Activated CD4-positive, alpha-beta T cell treated with anti-CD3 and anti-CD28 coated beads, Interleukin-2, amount 10 ng/mL, durations not matched to agents 24 days and 14 days (primary cell): ENCODE results near the gene FASTKD2. TPM values are rescaled to one million over a fixed set of nuclear protein-coding genes. Genes with fewer than 3 reads are reported as not detected.

Experiments used
- DNase-seq: peaks from one replicate; pipeline ENCODE4 v3.0.0; 2022
- H3K27ac Mint-ChIP-seq: one replicate; pipeline ENCODE4 v1.8.0; 2022; ENCODE audit warnings: mild to moderate bottlenecking, mixed read lengths
- H3K27me3 Mint-ChIP-seq: one replicate; pipeline ENCODE4 v1.8.0; 2022; ENCODE audit warnings: mixed read lengths
- H3K36me3 Mint-ChIP-seq: one replicate; pipeline ENCODE4 v1.8.0; 2022; ENCODE audit warnings: low read depth, mild to moderate bottlenecking, mixed read lengths
- H3K4me1 Mint-ChIP-seq: one replicate; pipeline ENCODE4 v1.8.0; 2021; ENCODE audit warnings: mixed read lengths
- H3K4me3 Mint-ChIP-seq: one replicate; pipeline ENCODE4 v1.8.0; 2022; ENCODE audit warnings: mild to moderate bottlenecking, moderate library complexity, mixed read lengths
- H3K9me3 Mint-ChIP-seq: one replicate; pipeline ENCODE4 v1.8.0; 2021; ENCODE audit warnings: mixed read lengths
- intact Hi-C: fragments of 100-400 bp; cut with micrococcal nuclease; formaldehyde crosslinking; loops from one replicate; pipeline ENCODE4 v1.15.1; 2023
- total RNA-seq: library from RNA; stranded (reverse); gene quantifications from 2 replicates; pipeline ENCODE4 v1.2.3, GENCODE V29; 2022

The FASTKD2 gene
- 39.1 and 39.2 TPM in 2 replicates for total RNA-seq

- Mint-ChIP-seq H3K27ac (peak within 1 kb of the TSS; percentile 99), H3K4me1 (peaks cover 29% of the 10 kb centered on the region), H3K4me3 (peak within 1 kb of the TSS; percentile 95), H3K27me3 (peaks cover 4% of the 10 kb centered on the region), H3K9me3 (no peaks in the 10 kb centered on the region), H3K36me3 (peaks cover 25% of the 10 kb centered on the region)
- intact Hi-C loops: loop anchor here (1.0 to 10.0 kb wide), 8 partner anchors 15 to 946 kb away; partner anchors contain the start of genes CCNYL1, CREB1, EEF1B2 and METTL21A
- peak; percentile 95 for DNase-seq
Observed at GRCh38 chr2:206765242-206766056, at the start of gene FASTKD2, which contains the start of gene MDH1B. Gene FASTKD2 (plus strand): TSS chr2:206765606. CDS start chr2:206766694, 1,088 bp downstream. Gene MDH1B (minus strand): TSS chr2:206765328. CDS start chr2:206765271, 57 bp downstream.

- Mint-ChIP-seq H3K4me1 (peaks cover 3% of the 10 kb centered on the region), H3K27ac (no peak overlapping the region), H3K4me3 (no peak overlapping the region), H3K36me3 (no peaks in the 10 kb centered on the region), H3K9me3 (no peaks in the 10 kb centered on the region), H3K27me3 (peaks cover 15% of the 10 kb centered on the region)
- intact Hi-C loops: no loop called here
- no peak for DNase-seq
Observed at GRCh38 chr2:206716623-206717022, 48.8 kb upstream of the FASTKD2 start.

- no peak within 1 kb of the TSS for H3K4me3 Mint-ChIP-seq
- H3K36me3 Mint-ChIP-seq: no peaks in the 10 kb centered on the region
- peaks cover 21% of the 10 kb centered on the region for H3K27me3 Mint-ChIP-seq
- intact Hi-C loops: no loop called here
- H3K4me1 Mint-ChIP-seq: peaks cover 3% of the 10 kb centered on the region
- H3K27ac Mint-ChIP-seq: no peak within 1 kb of the TSS
- H3K9me3 Mint-ChIP-seq: no peaks in the 10 kb centered on the region
- DNase-seq: no peak
Observed at GRCh38 chr2:206718296-206718695, 47.1 kb upstream of the FASTKD2 start, which contains the start of gene DYTN. Gene DYTN (minus strand): TSS chr2:206718396. CDS start chr2:206718279, 117 bp downstream.

GRCh38 chr2:206721256-206721920 is 44.0 kb upstream of the FASTKD2 start:
- Mint-ChIP-seq H3K4me3 (no peak overlapping the region), H3K4me1 (no peaks in the 10 kb centered on the region), H3K27ac (no peak overlapping the region), H3K9me3 (no peaks in the 10 kb centered on the region), H3K36me3 (no peaks in the 10 kb centered on the region), H3K27me3 (peaks cover 29% of the 10 kb centered on the region)
- intact Hi-C loops: no loop called here
- DNase-seq: no peak

GRCh38 chr2:206723288-206723687 is 42.1 kb upstream of the FASTKD2 start:
- Mint-ChIP-seq H3K27me3 (peaks cover 34% of the 10 kb centered on the region), H3K27ac (no peak overlapping the region), H3K4me3 (no peak overlapping the region), H3K9me3 (no peaks in the 10 kb centered on the region), H3K36me3 (no peaks in the 10 kb centered on the region), H3K4me1 (peaks cover 3% of the 10 kb centered on the region)
- no peak for DNase-seq
- intact Hi-C loops: no loop called here

GRCh38 chr2:206727287-206727686 is 38.1 kb upstream of the FASTKD2 start:
- H3K4me3 Mint-ChIP-seq: no peak overlapping the region
- H3K4me1 Mint-ChIP-seq: peaks cover 5% of the 10 kb centered on the region
- no peaks in the 10 kb centered on the region for H3K36me3 Mint-ChIP-seq
- no peak overlapping the region for H3K27ac Mint-ChIP-seq
- H3K9me3 Mint-ChIP-seq: no peaks in the 10 kb centered on the region
- H3K27me3 Mint-ChIP-seq: peaks cover 28% of the 10 kb centered on the region
- no peak for DNase-seq
- intact Hi-C loops: no loop called here

GRCh38 chr2:206728277-206729199 is 36.9 kb upstream of the FASTKD2 start:
- H3K4me3 Mint-ChIP-seq: no peak overlapping the region
- no peak overlapping the region for H3K27ac Mint-ChIP-seq
- DNase-seq: no peak
- H3K9me3 Mint-ChIP-seq: no peaks in the 10 kb centered on the region
- H3K27me3 Mint-ChIP-seq: peaks cover 28% of the 10 kb centered on the region
- H3K36me3 Mint-ChIP-seq: no peaks in the 10 kb centered on the region
- peaks cover 5% of the 10 kb centered on the region for H3K4me1 Mint-ChIP-seq
- intact Hi-C loops: no loop called here

GRCh38 chr2:206733341-206733740 is 32.1 kb upstream of the FASTKD2 start:
- DNase-seq: no peak
- H3K9me3 Mint-ChIP-seq: no peaks in the 10 kb centered on the region
- intact Hi-C loops: no loop called here
- H3K27me3 Mint-ChIP-seq: peaks cover 13% of the 10 kb centered on the region
- no peaks in the 10 kb centered on the region for H3K36me3 Mint-ChIP-seq
- H3K4me3 Mint-ChIP-seq: no peak overlapping the region
- peaks cover 4% of the 10 kb centered on the region for H3K4me1 Mint-ChIP-seq
- H3K27ac Mint-ChIP-seq: no peak overlapping the region

GRCh38 chr2:206736935-206737334 is 28.5 kb upstream of the FASTKD2 start:
- intact Hi-C loops: no loop called here
- no peak overlapping the region for H3K4me3 Mint-ChIP-seq
- H3K9me3 Mint-ChIP-seq: no peaks in the 10 kb centered on the region
- H3K4me1 Mint-ChIP-seq: peaks cover 3% of the 10 kb centered on the region
- no peak overlapping the region for H3K27ac Mint-ChIP-seq
- no peaks in the 10 kb centered on the region for H3K36me3 Mint-ChIP-seq
- no peak for DNase-seq
- peaks cover 10% of the 10 kb centered on the region for H3K27me3 Mint-ChIP-seq

- Mint-ChIP-seq H3K27ac (no peak overlapping the region), H3K4me1 (peaks cover 3% of the 10 kb centered on the region), H3K36me3 (no peaks in the 10 kb centered on the region), H3K27me3 (peaks cover 11% of the 10 kb centered on the region), H3K9me3 (no peaks in the 10 kb centered on the region), H3K4me3 (no peak overlapping the region)
- no peak for DNase-seq
- intact Hi-C loops: no loop called here
Observed at GRCh38 chr2:206739271-206739670, 26.1 kb upstream of the FASTKD2 start.

GRCh38 chr2:206740800-206741199 is 24.6 kb upstream of the FASTKD2 start:
- H3K4me3 Mint-ChIP-seq: no peak overlapping the region
- peaks cover 13% of the 10 kb centered on the region for H3K27me3 Mint-ChIP-seq
- intact Hi-C loops: no loop called here
- no peak overlapping the region for H3K27ac Mint-ChIP-seq
- no peak for DNase-seq
- peaks cover 3% of the 10 kb centered on the region for H3K4me1 Mint-ChIP-seq
- no peaks in the 10 kb centered on the region for H3K36me3 Mint-ChIP-seq
- no peaks in the 10 kb centered on the region for H3K9me3 Mint-ChIP-seq

GRCh38 chr2:206756816-206757215 is 8.6 kb upstream of the FASTKD2 start:
- DNase-seq: no peak
- H3K4me1 Mint-ChIP-seq: no peaks in the 10 kb centered on the region
- intact Hi-C loops: no loop called here
- H3K36me3 Mint-ChIP-seq: no peaks in the 10 kb centered on the region
- no peak overlapping the region for H3K4me3 Mint-ChIP-seq
- H3K27ac Mint-ChIP-seq: no peak overlapping the region
- H3K9me3 Mint-ChIP-seq: no peaks in the 10 kb centered on the region
- H3K27me3 Mint-ChIP-seq: peaks cover 31% of the 10 kb centered on the region

GRCh38 chr2:206764673-206765241 is 649 bp upstream of the FASTKD2 start:
- Mint-ChIP-seq H3K36me3 (peaks cover 20% of the 10 kb centered on the region), H3K27me3 (peaks cover 6% of the 10 kb centered on the region), H3K4me1 (peaks cover 26% of the 10 kb centered on the region), H3K9me3 (no peaks in the 10 kb centered on the region), H3K27ac (peak overlapping the region; percentile 99), H3K4me3 (peak overlapping the region; percentile 95)
- no peak for DNase-seq
- intact Hi-C loops: loop anchor here (1.0 to 10.0 kb wide), 8 partner anchors 16 to 947 kb away; partner anchors contain the start of genes CCNYL1, CREB1, EEF1B2 and METTL21A
